ENCODE measurements around the gene RNPC3. TPM values are rescaled to one million over a fixed set of nuclear protein-coding genes. Genes with fewer than 3 reads are reported as not detected.
A peak's percentile ranks its signal among the peaks of the same experiment; 100 is the strongest.

RNPC3 gene
- polyA plus RNA-seq (ENCODE audit: insufficient read length): 109 TPM
- long read RNA-seq, donor 1, partial matches to known transcripts: 22 of 25 reads
- long read RNA-seq, donor 1, other reads (novel, unspliced or antisense): 0 of 25 reads
- long read RNA-seq, donor 2, partial matches to known transcripts: 25 of 28 reads
- long read RNA-seq, donor 2, other reads (novel, unspliced or antisense): 0 of 28 reads
- long read RNA-seq, donor 3, transcript RNPC3-206 (6 exons, 686 nt): major isoform, 7 of 54 reads
- long read RNA-seq, donor 3, partial matches to known transcripts: 47 of 54 reads
- long read RNA-seq, donor 3, other reads (novel, unspliced or antisense): 0 of 54 reads
- long read RNA-seq, donor 4, partial matches to known transcripts: 0 of 2 reads
- long read RNA-seq, donor 4, other reads (novel, unspliced or antisense): 0 of 2 reads
- long read RNA-seq, donor 5, transcript RNPC3-206 (6 exons, 686 nt): major isoform, 5 of 65 reads
- long read RNA-seq, donor 5, partial matches to known transcripts: 58 of 65 reads
- long read RNA-seq, donor 5, other reads (novel, unspliced or antisense): 0 of 65 reads
- long read RNA-seq, donor 6, partial matches to known transcripts: 0 of 2 reads
- long read RNA-seq, donor 6, other reads (novel, unspliced or antisense): 0 of 2 reads
- long read RNA-seq, donor 7, partial matches to known transcripts: 70 of 76 reads
- long read RNA-seq, donor 7, other reads (novel, unspliced or antisense): 0 of 76 reads
- long read RNA-seq, donor 8, partial matches to known transcripts: 0 of 6 reads
- long read RNA-seq, donor 8, other reads (novel, unspliced or antisense): 0 of 6 reads

GRCh38 chr1:103525607-103526507 is at the start of gene RNPC3:
Gene RNPC3, plus strand, starts transcription at chr1:103525699. Its CDS starts 372 bp downstream, at chr1:103526071.
- DNase-seq: peak; percentile 96

- DNase-seq: no peak
Observed at GRCh38 chr1:103477101-103477500, 48.4 kb upstream of the RNPC3 start.

- DNase-seq: peak; percentile 1
Observed at GRCh38 chr1:103489935-103490334, 35.6 kb upstream of the RNPC3 start.

GRCh38 chr1:103492003-103492625 is 33.4 kb upstream of the RNPC3 start:
- DNase-seq: no peak

GRCh38 chr1:103496014-103496635 is 29.4 kb upstream of the RNPC3 start:
- no peak for DNase-seq

- no peak for DNase-seq
Observed at GRCh38 chr1:103497404-103497803, 28.1 kb upstream of the RNPC3 start.

GRCh38 chr1:103509250-103509649 is 16.2 kb upstream of the RNPC3 start:
- DNase-seq: no peak

GRCh38 chr1:103513711-103514110 is 11.8 kb upstream of the RNPC3 start:
- DNase-seq: no peak

- peak; percentile 46 for DNase-seq
Observed at GRCh38 chr1:103514920-103515503, 10.5 kb upstream of the RNPC3 start.

GRCh38 chr1:103516283-103516682 is 9.2 kb upstream of the RNPC3 start:
- DNase-seq: no peak

GRCh38 chr1:103516693-103517092 is 8.8 kb upstream of the RNPC3 start:
- no peak for DNase-seq

GRCh38 chr1:103517380-103518047 is 8.0 kb upstream of the RNPC3 start:
- no peak for DNase-seq

GRCh38 chr1:103520822-103521221 is 4.7 kb upstream of the RNPC3 start:
- no peak for DNase-seq

GRCh38 chr1:103523346-103523745 is 2.2 kb upstream of the RNPC3 start:
- no peak for DNase-seq

GRCh38 chr1:103525114-103525606 is 339 bp upstream of the RNPC3 start:
- DNase-seq: peak; percentile 21

- DNase-seq: no peak
Observed at GRCh38 chr1:103527331-103527730, 1.8 kb downstream of the RNPC3 start.

- no peak for DNase-seq
Observed at GRCh38 chr1:103529746-103530145, 4.2 kb downstream of the RNPC3 start.

GRCh38 chr1:103538226-103538625 is 12.7 kb downstream of the RNPC3 start:
- DNase-seq: no peak

- DNase-seq: no peak
Observed at GRCh38 chr1:103541431-103541830, 15.9 kb downstream of the RNPC3 start.

- DNase-seq: no peak
Observed at GRCh38 chr1:103546496-103546895, 21.0 kb downstream of the RNPC3 start.
